Measurements from ENCODE around the gene KLK11. TPM values are rescaled to one million over a fixed set of nuclear protein-coding genes. Genes with fewer than 3 reads are reported as not detected.

Gene KLK11
- total and polyA plus RNA-seq, 2 of the 8 experiments (the other 6 are each of a cell fraction or from before 2014, with no cell fraction given), result 0.45 TPM; not detected in 1

GRCh38 chr19:51012661-51013190 is 13.7 kb downstream of the KLK11 start:
- no peak overlapping the region for H2BK120ac ChIP-seq (replicated peaks; ENCODE audit: low read depth, low read length)
- no peaks in the 10 kb centered on the region for H3K79me1 ChIP-seq (ENCODE audit: low read depth, low read length)
- no peaks in the 10 kb centered on the region for H3K79me2 ChIP-seq (ENCODE audit: control insufficient read depth in 1 of 2, insufficient read depth in 2 of 2, low read length in 2 of 2)
- no peak overlapping the region for H3K23ac ChIP-seq (ENCODE audit: insufficient read length)
- H3K4me1 ChIP-seq (replicated peaks in 1 of 4; ENCODE audit: control insufficient read depth in 3 of 4, insufficient read depth in 4 of 4, low read length in 3 of 4), result no peaks in the 10 kb centered on the region; a peak in 1 of 7 replicates
- H2BK12ac ChIP-seq (ENCODE audit: low read depth, low read length), result no peak overlapping the region
- H3K4me3 ChIP-seq (ENCODE audit: extremely low read depth in 1 of 4, insufficient read depth in 2 of 4, low read depth in 3 of 4, low read length in 4 of 4), result no peak overlapping the region
- H4K5ac ChIP-seq (ENCODE audit: insufficient read length, low read depth, low read length), result no peak overlapping the region
- H3K4me2 ChIP-seq (ENCODE audit: insufficient read depth in 1 of 2, low read depth in 2 of 2, low read length in 2 of 2), result no peak overlapping the region
- TF ChIP-seq JUND (IDR thresholded peaks at IDR 0.05; ENCODE audit: low read length) (no peak), CBX8 (IDR thresholded peaks at IDR 0.05; ENCODE audit: borderline replicate concordance, low read depth, low read length) (no peak), TBP (IDR thresholded peaks at IDR 0.05; ENCODE audit: low read depth, low read length) (no peak), POU5F1 (IDR thresholded peaks at IDR 0.05; ENCODE audit: low read depth, low read length) (no peak), FOSL1 (IDR thresholded peaks at IDR 0.05; ENCODE audit: insufficient read depth, low read depth, low read length) (no peak), GABPA (IDR thresholded peaks at IDR 0.05; ENCODE audit: borderline replicate concordance, insufficient read depth, low read length) (no peak), RAD21 (IDR thresholded peaks at IDR 0.05 in 1 of 2, conservative IDR thresholded peaks at IDR 0.05 in 1 of 2; ENCODE audit: low read depth in 2 of 2, low read length in 2 of 2) (no peak), CTBP2 (IDR thresholded peaks at IDR 0.05; ENCODE audit: borderline replicate concordance, insufficient read depth, insufficient read length, low read length) (no peak), E2F6 (IDR thresholded peaks at IDR 0.05) (no peak), POLR2A (IDR thresholded peaks at IDR 0.05; ENCODE audit: control extremely low read depth in 1 of 2, low read depth in 2 of 2, low read length in 2 of 2) (no peak)
- no peak overlapping the region for H2BK5ac ChIP-seq (ENCODE audit: low read depth, low read length)
- H3K9ac ChIP-seq (replicated peaks in 1 of 4; ENCODE audit: extremely low read depth in 1 of 4, low read depth in 3 of 4, low read length in 3 of 4), result no peak overlapping the region
- H2AFZ ChIP-seq (ENCODE audit: low read length), result no peak overlapping the region
- H3K9me3 ChIP-seq (ENCODE audit: insufficient read depth in 2 of 2, low read depth in 1 of 2, low read length in 1 of 2), result no peaks in the 10 kb centered on the region
- no peaks in the 10 kb centered on the region for H3K36me3 ChIP-seq (ENCODE audit: control insufficient read depth in 2 of 4, insufficient read depth in 4 of 4, low read length in 3 of 4)
- no peak overlapping the region for H4K91ac ChIP-seq (replicated peaks; ENCODE audit: insufficient read length, low read length)
- no peak overlapping the region for H3K18ac ChIP-seq (ENCODE audit: extremely low read depth, low read length)
- H3K4ac ChIP-seq (replicated peaks; ENCODE audit: insufficient read length, low read depth, low read length), result no peak overlapping the region
- no peaks in the 10 kb centered on the region for H4K20me1 ChIP-seq (replicated peaks in 1 of 2; ENCODE audit: control insufficient read depth in 1 of 2, insufficient read depth in 2 of 2, low read length in 2 of 2)
- DNase-seq (ENCODE audit: low read depth in 1 of 2, low spot score in 2 of 2) (no peak), FAIRE-seq (no peak)
- no peak overlapping the region for H2BK15ac ChIP-seq (ENCODE audit: low read length)
- H3K27me3 ChIP-seq (replicated peaks in 1 of 4; ENCODE audit: control insufficient read depth in 3 of 4, extremely low read depth in 1 of 4, insufficient read depth in 3 of 4, low read length in 3 of 4), result peaks cover 0 to 9% (median 7%) of the 10 kb centered on the region in 4 experiments; a peak in 5 of 7 replicates
- no peak overlapping the region for H4K8ac ChIP-seq (ENCODE audit: extremely low read depth, insufficient read depth, low read length)
- 77% methylated on average over 12 of the region's 12 CpGs; no CpG with 5 or more reads in 1 of the 2 experiments for WGBS, 2 experiments (ENCODE audit: extremely low coverage in 1 of 2, insufficient coverage in 1 of 2, insufficient read length in 1 of 2, insufficient replicate concordance in 2 of 2, low coverage in 1 of 2, low lambda C conversion rate in 2 of 2, missing lambda C conversion rate in 1 of 2)
- no peak overlapping the region for H3K56ac ChIP-seq (replicated peaks; ENCODE audit: insufficient read length, low read depth, low read length)
- H3K14ac ChIP-seq (ENCODE audit: insufficient read length), result no peak overlapping the region
- POLR2A ChIA-PET (ENCODE audit: partially characterized antibody), result no interaction called here
- no peak overlapping the region for H2AK5ac ChIP-seq (ENCODE audit: low read depth, low read length)
- H3K23me2 ChIP-seq (ENCODE audit: low read depth, low read length), result peaks cover 9% of the 10 kb centered on the region; the same call in 1 of the 2 replicates
- CTCF ChIA-PET (ENCODE audit: partially characterized antibody), result interaction anchor here (0.7 to 3.5 kb wide), 8 partner anchors 11 to 90 kb away, joined by 3 to 18 read pairs (median 4); partner anchors contain the start of gene KLK8
- H3K27ac ChIP-seq (ENCODE audit: low read depth, low read length), result no peak overlapping the region
- no peak overlapping the region for H2BK20ac ChIP-seq (ENCODE audit: low read length)

Data from H1 (cell line).